ENCODE results near the gene TMEM134. TPM values are rescaled to one million over a fixed set of nuclear protein-coding genes. Genes with fewer than 3 reads are reported as not detected.

TMEM134 gene
- total and polyA plus RNA-seq, 4 donors, result 10.2 to 86.9 (median 63.5) TPM

GRCh38 chr11:67505605-67506396 is 36.8 kb upstream of the TMEM134 start (continued):
- TF ChIP-seq, protein P1, sequence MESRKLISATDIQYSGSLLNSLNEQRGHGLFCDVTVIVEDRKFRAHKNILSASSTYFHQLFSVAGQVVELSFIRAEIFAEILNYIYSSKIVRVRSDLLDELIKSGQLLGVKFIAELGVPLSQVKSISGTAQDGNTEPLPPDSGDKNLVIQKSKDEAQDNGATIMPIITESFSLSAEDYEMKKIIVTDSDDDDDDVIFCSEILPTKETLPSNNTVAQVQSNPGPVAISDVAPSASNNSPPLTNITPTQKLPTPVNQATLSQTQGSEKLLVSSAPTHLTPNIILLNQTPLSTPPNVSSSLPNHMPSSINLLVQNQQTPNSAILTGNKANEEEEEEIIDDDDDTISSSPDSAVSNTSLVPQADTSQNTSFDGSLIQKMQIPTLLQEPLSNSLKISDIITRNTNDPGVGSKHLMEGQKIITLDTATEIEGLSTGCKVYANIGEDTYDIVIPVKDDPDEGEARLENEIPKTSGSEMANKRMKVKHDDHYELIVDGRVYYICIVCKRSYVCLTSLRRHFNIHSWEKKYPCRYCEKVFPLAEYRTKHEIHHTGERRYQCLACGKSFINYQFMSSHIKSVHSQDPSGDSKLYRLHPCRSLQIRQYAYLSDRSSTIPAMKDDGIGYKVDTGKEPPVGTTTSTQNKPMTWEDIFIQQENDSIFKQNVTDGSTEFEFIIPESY (IDR thresholded peaks at IDR 0.05), result no peak
- TF ChIP-seq JUND (IDR thresholded peaks at IDR 0.05), result peak in 1 of 2 donors; percentile 47

DNA sequence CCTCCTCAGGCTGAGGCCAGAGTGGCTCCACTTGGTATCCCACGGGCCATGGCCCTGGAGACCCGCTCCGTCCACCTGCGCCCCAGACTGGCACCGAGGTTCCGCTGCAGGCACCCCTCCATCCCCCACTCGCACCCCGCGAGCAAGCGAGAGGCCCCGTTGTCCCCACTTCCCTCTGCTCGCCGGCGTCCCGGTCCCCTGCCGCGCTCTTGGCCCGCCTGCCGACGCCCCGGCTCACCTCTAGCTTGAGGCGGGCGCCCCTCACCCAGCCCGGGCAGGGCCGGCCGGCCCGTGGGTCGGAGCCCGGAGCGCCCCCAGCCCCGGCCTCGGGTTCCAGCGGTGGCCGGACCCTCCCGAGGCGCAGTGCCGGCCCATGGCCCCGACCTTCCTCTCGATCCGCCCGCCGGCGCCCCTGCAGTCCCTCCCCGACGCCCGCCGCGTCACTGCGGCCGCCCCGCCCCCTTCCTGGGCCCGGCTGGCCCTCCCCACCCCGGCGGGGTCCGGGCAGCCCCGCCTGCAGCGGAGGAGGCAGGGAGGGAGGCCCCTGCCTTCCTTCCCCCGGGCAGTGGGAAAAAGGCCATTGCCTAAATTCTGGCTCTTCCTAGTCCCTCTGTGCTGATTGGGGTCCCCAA is 36.0 kb upstream of the TMEM134 start, which contains the start of gene PITPNM1:
TSS of gene PITPNM1 (minus strand) at position 414 of the 632 bp plus-strand sequence. CDS start 1,183 bp downstream, outside the sequence.
- H3K27ac ChIP-seq (ENCODE audit: low read depth in 1 of 2, low read length in 2 of 2), result peak within 1 kb of the TSS; percentile 96 to 100
- peak within 1 kb of the TSS; percentile 12 to 78 (median 69) for H3K4me3 ChIP-seq (ENCODE audit: low read depth in 1 of 3, low read length in 3 of 3)
- no peaks in the 10 kb centered on the region for H3K27me3 ChIP-seq (ENCODE audit: control insufficient read depth in 4 of 4, insufficient read depth in 4 of 4, low read length in 3 of 4)
- no peak for TF ChIP-seq TAF1 (conservative IDR thresholded peaks at IDR 0.05)
- no peak for TF ChIP-seq HNF4A (conservative IDR thresholded peaks at IDR 0.05)
- TF ChIP-seq MAX (IDR thresholded peaks at IDR 0.05), result no peak
- TF ChIP-seq EGR1 (IDR thresholded peaks at IDR 0.05; ENCODE audit: low read depth in 2 of 2), result no peak
- no peak for TF ChIP-seq FOXA2 (IDR thresholded peaks at IDR 0.05)
- TF ChIP-seq REST (IDR thresholded peaks at IDR 0.05), result no peak
- no peak for TF ChIP-seq RXRA (IDR thresholded peaks at IDR 0.05)
- no peak for TF ChIP-seq JUND (IDR thresholded peaks at IDR 0.05)
- TF ChIP-seq, protein P2, sequence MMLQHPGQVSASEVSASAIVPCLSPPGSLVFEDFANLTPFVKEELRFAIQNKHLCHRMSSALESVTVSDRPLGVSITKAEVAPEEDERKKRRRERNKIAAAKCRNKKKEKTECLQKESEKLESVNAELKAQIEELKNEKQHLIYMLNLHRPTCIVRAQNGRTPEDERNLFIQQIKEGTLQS (IDR thresholded peaks at IDR 0.05), result no peak
- no peak for TF ChIP-seq RAD21 (IDR thresholded peaks at IDR 0.05)
- TF ChIP-seq, protein P1 (IDR thresholded peaks at IDR 0.05), result no peak
- H3K9me3 ChIP-seq (ENCODE audit: control insufficient read depth in 4 of 4, low read length in 3 of 4), result no peaks in the 10 kb centered on the region
- WGBS, result 1% methylated on average over 58 of the region's 58 CpGs
- H3K36me3 ChIP-seq (ENCODE audit: control insufficient read depth in 4 of 4, insufficient read depth in 3 of 4, low read depth in 1 of 4, low read length in 3 of 4), result peaks cover 0 to 2% (median 0%) of the 10 kb centered on the region in 4 donors
- H3K4me1 ChIP-seq (ENCODE audit: control insufficient read depth in 4 of 4, insufficient read depth in 4 of 4, low read length in 3 of 4), result peaks cover 8 to 44% (median 26%) of the 10 kb centered on the region in 4 donors
- H3K9ac ChIP-seq (ENCODE audit: low read depth in 1 of 2, low read length in 2 of 2), result peak within 1 kb of the TSS; percentile 66 to 74
- peak; percentile 62 for DNase-seq (ENCODE audit: low spot score)
